Caki2 (cell line): Measurements from ENCODE around the gene ASTL. TPM values are rescaled to one million over a fixed set of nuclear protein-coding genes. Genes with fewer than 3 reads are reported as not detected.

Experiments used
- DNase-seq: peaks from one replicate; pipeline ENCODE4 v3.0.0-alpha.2; 2015; ENCODE audit warnings: low read depth
- in situ Hi-C: cut with HindIII; loops from 2 replicates; pipeline ENCODE4 v1.10.0; 2016; ENCODE audit warnings: low sequenced_read_pairs, low pct_unique_long_range_greater_than_20kb, mixed read lengths
- total RNA-seq: library from RNA; depleted of rRNA; stranded (reverse); fragments of >200 nt; shearing (Covaris generic); gene quantifications from 2 replicates; pipeline ENCODE4 v1.2.3, GENCODE V29; 2014; ENCODE audit warnings: low replicate concordance

The ASTL gene
- total RNA-seq, 1 experiment from 2014 or later, result not detected

DNA sequence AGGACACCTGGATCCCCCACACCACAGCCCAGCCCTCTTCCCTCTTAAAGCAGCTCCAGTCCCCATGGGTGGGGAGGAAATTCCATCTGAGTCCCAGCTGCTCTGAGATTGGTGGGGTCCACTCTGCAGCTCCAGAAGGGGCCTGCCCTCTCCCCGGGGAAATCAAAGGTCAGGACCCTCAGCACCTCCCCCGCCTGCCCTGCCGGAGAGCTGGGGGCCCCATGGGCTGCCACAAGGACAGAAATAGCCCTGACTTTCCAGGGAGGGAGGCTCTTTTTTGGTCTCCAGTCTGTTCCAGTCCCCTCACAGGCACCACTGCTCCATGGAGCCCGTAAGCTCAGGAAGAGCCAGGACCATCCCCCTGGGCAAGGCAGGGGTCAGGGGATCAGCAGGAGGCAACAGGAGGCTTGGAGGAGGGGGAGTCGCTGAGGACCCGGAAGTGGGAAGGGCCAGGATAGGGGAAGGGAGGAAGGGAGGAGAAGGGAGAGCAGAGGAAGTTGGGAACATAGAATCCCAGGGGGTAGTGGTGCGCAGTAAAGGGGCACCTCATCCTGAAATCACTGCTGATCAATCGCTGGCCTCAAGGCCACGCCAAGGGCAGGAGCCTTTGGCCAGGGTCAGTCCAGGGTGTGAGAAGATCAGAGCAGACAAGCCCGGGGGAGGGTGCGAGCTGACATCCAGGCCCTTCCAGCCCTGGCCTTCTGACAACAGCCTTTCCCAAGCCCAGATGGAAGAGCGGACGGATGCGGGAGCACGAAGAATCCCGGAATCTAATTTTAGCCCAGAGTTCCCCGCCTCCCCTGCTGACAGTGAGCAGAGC lies 29.6 kb downstream of the ASTL start:
- in situ Hi-C loops, result no loop called here
- DNase-seq, result no peak

DNA sequence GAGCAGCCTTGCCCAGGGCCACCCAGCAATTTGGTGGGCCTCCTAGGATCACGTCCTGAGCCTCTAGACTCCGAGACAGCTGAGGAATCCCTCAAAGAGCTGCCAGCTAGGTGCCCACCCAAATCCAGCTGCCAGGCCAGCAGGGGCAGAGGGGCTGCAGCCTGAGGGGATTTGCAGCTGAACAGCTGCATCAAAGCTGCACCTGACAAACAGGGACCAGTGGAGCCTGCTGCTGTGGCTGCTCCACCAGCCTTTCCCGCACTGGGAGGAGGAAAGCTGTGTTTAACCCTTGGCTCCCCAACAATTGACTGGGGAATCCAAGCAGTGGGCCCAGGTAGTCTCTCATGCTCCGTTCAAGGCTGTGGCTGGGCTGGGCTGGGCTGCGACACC lies 30.2 kb downstream of the ASTL start:
- DNase-seq, result no peak
- in situ Hi-C loops, result no loop called here

DNA sequence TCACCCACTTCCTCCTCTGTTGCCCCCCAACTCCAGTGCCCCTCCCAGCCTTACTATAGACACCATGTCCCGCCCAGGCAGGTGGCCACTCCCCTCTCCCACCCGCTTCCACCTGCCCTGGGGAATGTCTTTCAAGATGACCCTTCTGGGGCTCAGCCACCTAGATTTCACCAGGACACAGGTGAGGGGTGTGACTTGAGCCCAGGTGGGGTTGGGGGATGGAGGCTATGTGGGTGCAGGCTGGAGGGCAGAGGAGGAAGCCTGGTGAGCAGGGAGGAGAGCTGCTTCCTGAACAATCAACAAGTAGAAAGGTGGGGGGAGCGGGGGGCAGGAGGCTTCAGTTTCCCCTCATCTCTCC lies 30.6 kb downstream of the ASTL start:
- DNase-seq, result no peak
- in situ Hi-C loops, result no loop called here

DNA sequence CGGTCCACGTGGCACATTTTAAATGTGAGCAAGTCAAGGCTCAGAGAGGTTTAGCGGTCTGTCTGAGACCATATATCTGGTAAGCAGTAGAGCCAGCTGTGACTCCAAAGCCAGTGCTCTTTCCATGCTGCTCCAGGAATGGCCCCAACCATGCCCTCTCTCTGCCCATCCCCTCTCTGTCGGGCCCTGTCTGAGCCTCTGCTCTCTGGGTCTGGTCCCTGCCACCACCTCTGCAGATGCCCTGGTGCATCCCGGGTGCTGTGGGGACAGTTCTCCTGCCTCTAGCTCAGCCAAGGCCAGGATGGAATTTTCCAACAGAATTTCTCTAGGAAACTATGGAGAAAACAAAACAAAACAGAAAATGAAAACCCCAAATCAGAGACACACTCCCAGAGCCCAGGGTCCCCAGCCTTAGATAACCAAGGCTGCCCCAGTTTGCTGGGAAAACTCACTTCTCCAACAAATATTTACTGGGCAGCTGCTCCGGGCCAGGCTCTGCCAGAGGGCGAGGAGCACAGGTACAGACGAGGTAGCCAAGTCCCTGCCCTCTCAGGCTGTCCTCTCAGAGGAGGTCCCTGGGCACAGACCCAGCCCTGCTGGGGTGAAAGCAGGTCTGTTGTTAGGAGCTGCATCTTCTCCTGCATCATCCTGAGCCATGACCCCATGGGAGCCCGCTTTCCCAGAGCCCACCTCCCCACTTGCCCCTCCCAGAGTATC lies 31.2 kb downstream of the ASTL start:
- DNase-seq, result no peak
- in situ Hi-C loops, result no loop called here

DNA sequence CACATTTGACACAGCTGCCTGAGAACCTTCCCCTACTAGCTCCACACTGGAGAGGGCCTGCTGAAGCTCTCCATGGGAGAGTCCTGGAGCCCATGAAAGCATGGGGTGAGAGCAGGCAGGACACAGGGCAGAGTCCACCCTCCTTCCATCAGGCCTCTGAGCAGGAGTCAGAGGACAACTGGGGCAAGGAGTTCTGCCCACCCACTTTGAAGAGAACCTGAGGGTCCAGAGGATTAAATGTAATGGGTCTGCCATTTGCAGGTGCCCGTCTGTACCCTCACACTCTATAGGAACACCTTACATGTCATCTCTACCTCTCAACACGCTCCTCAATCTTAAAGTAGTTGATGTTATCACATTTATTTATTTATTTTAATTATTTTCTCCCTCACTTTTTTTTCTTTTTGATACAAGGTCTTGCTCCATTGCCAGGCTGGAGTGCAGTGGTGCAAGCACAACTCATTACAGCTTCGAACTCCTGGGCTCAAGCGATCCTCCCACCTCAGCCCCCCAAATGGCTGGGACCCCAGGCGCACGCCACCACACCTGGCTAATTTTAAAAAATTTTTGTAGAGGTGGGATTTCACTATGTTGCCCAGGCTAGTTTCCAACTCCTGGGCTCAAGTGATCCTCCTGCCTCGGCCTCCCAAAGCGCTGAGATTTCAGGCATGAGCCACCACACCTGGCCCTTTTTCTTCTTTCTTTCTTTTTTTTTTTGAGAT lies 32.1 kb downstream of the ASTL start:
- in situ Hi-C loops, result no loop called here
- no peak for DNase-seq

DNA sequence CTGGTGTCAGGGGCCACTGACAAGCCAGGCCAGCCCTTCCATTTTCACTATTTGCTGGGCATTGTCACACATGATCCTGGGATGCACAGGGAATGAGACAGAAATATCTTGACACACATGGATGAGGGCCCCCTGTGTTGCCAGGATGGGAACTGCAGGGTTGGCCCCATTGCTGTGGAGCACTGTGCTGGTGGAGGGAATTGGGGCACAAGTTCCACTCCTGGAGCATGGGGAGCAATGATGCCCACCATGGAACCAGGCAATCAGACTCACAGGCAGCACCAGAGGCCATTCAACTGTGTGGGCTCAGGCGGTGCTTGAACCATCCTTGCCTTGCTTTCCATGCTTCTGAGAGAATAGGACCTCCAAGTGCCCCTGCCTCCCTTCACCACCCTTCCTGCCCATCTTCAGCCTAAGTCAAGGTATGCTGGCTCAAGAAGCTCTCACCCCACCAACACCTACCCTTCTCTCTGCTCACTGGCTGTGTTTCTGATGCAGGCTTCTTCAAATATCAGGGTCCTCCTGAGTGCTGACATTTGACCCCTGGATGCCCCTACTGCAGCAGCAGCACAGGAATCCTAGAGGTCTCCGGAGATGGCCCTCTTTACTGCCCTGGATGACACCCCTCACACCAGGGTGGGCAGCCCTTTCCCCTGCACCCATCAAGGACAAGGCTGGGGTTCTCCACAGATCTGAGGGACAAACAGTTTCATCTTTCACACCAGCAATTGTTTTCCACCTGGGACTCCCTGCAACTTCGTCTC lies 33.0 kb downstream of the ASTL start:
- in situ Hi-C loops, result no loop called here
- no peak for DNase-seq

DNA sequence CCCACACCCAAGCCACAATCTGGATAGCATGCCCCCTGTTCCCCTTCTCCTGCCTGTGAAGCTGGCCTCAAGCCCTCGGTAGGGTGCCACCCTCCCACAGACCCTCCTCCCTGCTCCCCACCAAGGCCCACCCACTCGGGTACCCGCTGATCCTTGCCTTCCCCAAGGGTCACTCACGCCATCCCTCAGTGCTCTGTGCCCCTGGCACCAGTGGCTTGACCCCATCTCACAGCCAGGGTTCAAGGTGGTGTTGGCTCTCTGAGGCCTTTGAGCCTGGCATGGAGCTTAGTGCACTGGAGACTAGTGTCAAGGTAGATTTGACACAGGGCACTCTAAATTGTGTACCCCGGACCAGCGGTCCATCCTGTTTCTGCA lies 33.8 kb downstream of the ASTL start:
- DNase-seq, result no peak
- in situ Hi-C loops, result no loop called here

DNA sequence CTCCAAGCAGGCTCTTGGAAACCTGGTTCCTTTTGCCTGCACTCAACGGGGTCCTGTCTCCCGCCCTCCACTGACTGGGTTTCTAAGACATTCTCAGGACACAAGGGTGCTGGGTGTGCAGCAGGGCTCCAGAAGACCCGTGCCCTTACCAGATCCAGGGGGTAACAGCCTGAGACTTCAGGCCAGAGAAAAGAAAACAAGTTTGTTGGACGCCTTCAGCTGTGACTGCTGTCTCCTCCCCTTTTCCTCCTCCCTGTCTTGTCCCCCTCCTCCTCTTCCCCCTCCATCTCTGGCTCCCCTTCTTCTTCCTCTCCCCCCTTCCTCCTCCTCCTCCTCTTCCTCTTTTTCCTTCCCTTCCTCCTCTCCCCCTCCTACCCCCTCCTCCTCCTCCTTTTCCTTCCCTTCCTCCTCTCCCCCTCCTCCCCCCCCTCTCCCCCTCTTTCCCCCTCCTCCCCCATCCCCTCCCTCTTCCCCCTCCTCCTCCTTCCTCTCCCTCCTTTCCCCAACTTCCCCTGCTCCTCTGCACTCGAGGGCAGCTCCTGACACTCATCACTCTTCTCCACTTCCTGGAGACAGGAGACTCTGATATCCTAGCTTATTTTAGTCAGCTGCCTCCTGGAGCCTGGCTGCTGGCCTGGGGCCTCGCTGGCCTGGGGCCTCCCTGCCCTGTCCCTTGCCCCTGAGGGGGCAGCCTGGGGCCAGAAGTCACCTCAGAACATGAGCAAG lies 34.4 kb downstream of the ASTL start:
- DNase-seq, result no peak
- in situ Hi-C loops, result no loop called here

DNA sequence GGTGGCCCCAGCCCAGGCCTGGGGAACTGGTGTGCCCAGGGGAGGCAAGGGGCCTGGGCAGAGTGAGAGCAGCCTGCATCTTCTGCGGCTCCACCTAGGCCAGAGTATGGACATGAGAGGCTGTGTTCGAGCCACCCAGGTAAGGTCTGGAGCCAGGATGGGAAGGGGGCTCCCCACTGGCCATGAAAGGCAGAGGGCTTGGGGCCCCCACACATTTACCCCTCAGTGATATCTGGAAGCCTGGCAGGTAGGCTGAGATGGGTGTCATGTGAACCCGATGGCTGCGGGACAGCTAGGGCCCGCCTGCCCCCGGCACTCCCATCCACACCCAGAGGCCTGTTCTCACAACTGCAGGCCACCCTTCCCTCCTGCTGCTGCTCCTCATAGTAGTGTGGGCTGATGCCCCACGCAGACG lies 35.1 kb downstream of the ASTL start:
- in situ Hi-C loops, result no loop called here

DNA sequence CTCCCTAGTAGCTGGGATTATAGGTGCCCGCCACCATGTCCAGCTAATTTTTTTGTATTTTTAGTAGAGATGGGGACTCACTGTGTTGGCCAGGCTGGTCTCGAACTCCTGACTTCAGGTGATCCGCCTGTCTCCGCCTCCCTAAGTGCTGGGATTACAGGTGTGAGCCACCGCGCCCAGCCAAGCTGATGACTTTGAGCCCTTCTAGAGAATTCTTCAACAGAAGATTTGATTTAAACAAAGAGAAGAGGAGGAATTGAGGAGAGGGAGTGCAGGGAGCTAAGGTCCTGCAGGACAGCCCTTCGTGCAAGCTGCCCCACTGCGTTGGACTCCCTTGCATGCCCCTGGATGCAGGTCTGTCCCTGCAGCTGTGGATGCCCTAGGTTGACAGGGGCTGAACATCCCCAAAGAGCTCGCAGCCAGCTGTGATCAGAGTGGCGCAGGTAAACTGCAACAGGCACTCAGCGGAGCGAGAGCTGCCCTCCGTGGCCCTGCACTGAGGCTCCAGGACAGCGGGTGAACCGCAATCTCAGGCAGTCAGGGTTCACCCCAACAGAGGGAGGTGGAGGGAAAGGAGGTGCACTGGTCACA lies 35.6 kb downstream of the ASTL start:
- in situ Hi-C loops, result no loop called here

More for the DNA sequence above, 35.1 kb downstream of the ASTL start:
- no peak for DNase-seq

DNA sequence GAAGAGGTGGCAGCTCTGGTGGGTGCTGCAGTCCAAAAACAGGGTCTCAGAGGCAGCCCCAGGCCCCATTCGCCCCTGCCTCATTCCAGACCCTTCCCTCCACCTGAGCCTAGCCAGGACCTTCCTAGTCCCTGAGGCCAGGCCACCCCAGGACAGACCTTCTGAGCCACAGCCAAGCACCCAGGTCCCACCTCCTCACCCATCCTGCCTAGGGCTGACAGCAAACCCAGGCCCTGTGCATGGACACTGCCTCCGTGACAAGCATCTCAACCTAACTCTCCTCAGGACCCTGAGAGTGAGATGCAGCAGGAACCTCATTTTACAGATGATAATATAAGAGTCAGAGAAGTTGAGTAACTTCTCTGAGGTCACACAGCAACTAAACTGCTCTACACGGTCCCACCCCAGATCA lies 37.4 kb downstream of the ASTL start:
- no peak for DNase-seq
- in situ Hi-C loops, result no loop called here

More for the DNA sequence above, 35.6 kb downstream of the ASTL start:
- no peak for DNase-seq

DNA sequence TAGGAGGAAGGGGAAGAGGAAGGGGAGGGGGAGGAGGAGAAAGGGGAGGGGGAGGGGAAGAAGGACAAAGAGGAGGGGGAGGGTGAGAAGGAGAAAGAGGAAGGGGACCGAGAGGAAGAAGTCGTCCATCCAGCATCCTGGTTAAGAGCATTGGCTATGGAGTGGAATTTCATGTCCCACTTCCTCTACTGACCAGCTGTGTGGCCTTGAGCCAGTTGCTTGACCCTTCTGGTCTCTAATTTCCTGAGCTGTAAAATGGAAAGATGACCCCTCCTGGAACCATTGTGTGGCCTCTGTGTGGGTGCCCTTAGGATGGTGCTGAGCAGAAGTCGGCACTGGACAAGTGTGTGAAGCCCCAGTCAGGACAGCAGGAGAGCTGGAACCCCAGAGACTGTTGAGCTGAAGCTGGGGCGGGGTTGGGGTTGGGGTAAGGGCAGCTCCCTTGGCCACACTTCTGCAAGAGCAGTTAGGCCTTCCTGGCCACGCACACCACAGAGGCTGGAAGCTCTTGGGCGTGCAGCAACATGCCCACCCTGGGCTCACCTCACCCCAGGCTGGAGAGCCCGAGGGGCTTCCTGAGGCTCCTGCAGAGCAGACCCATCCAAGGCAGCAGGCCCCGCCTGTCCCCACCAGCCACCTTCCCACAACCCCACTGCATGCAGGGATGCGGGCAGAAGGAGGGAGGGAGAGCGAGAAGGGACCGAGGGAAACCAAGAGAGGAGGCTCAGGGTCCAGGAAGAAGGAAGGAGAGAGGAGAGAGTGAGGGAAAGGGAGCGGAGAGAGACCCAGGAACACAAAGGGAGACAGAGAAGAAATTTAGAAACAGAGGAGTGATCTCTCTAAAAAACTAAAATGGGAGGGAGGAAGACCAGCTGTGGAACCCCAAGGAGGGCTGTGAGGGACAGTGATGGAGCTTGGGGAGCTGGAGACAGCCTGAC lies 38.2 kb downstream of the ASTL start:
- DNase-seq, result no peak
- in situ Hi-C loops, result no loop called here

DNA sequence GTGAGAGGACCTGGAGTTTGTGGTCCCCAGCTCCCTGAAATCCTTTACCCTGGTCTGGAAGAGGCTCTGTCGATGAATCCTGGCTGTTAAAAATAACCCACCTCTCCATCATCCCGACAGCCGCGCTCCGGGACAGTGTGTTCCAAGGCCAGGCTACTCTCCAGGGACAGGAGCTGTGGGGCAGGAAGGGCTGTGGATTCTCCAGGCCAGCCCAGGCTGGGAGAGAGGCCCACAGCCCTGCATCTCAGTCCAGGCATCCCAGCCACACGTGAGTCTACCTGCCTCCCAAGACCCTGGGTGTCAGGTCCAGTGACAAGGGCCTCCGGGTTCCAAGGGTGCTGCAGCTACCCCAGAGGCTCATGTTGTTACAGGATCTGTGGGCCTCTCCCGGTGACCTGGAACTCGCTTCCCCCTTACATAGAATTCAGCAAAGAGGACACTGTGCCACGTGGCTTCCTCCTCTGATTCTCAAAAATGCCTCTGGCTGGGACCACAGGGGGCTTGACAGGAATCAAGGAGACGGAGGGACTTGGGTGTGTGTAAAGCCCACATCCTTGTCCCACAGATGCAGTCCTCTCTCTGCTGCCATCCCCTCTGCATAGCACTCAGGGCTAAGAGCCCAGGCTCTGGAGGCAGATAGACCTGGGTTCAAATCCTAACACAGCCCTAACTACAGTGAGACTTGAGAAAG lies 39.3 kb downstream of the ASTL start:
- in situ Hi-C loops, result no loop called here
- DNase-seq, result no peak

DNA sequence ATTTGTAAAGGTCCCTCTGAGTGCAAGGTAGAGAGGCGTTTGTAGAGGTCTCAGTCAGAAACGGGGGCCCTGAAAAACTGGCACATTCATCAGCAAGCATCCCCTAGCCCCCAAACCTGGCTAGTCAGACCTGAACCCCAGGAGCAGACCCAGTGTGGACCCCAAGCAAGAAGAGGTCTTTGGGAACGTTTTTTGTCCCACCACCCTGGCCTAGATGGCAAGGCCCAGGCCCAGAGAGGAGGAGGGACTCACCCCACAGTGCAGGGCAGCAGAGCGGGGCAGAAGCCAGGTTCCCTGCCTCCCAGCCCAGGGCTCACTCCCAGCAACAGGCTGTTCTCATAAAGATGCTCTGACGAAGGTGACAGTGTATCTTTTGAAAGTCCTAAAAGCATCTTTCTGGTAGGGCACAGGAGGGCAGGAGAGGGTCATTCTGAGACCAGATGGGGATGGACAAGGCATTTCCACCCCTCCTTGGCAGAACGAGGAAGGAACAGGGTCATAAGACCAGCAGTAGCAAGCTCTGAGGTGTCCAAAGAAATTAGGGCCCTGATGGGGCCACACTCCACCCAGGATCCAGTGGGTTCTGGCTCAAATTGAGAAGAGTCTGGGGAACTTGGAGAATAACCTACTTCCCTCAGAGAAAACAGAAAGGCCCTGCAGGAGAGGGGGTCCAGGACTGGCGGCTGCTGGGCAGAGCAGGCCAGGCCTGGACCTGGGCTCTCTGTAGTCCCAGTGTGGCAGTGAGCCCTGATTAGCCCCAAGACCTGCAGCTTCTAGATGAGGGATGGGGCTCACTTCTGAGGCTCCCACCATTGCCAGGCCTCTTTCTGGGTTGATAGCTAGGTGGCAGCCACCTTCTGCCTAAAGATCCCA lies 40.1 kb downstream of the ASTL start:
- in situ Hi-C loops, result no loop called here
- DNase-seq, result no peak

DNA sequence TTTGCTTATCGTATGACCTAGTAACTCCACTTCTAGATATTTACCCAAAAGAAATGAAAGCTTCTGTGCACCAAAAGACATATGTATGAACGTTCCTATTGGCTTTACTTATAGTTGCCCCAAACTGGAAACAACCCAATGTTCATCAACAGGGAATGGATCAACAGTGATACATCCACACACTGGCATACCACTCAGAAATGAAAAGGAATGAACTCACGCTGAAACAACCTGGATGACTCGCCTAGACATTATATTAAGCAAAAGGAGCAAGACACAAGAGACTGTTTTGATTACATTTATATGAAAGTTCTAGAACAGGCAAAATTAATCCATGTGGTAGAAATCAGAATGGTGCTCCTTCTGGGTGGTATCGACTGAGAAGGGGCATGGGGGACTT lies 40.9 kb downstream of the ASTL start:
- no peak for DNase-seq
- in situ Hi-C loops, result no loop called here
